GM12878 (cell line): ENCODE measurements around the gene MYCBPAP.

Source experiments
- CTCF ChIP-seq, 3 experiments: IDR thresholded peaks in 2 of 3; conservative IDR thresholded peaks in 1 of 3; 2 replicates each; pipeline ENCODE4 v1.5.1; 2011; ENCODE audit warnings: low read depth in 3 of 3, low read length in 3 of 3, mild to moderate bottlenecking in 3 of 3, control low read depth in 2 of 3, moderate library complexity in 2 of 3, inconsistent platforms in 1 of 3, mixed read lengths in 1 of 3; ENCODE audit not compliant: control insufficient read depth in 2 of 3, insufficient read depth in 1 of 3; ENCODE audit errors: extremely low read depth in 1 of 3
- POLR2A ChIP-seq: IDR thresholded peaks from 2 replicates; pipeline ENCODE4 v1.6.1; 2011; ENCODE audit warnings: low read depth, mild to moderate bottlenecking, low read length
- RAD21 ChIP-seq: IDR thresholded peaks from 2 replicates; pipeline ENCODE4 v1.6.1; 2011; ENCODE audit warnings: mild to moderate bottlenecking, low read depth, low read length, moderate library complexity; ENCODE audit not compliant: insufficient read depth
- SP1 ChIP-seq: IDR thresholded peaks from one replicate; pipeline ENCODE4 v1.6.1; 2011; ENCODE audit warnings: low read depth, low read length
- TAF1 ChIP-seq: IDR thresholded peaks from 2 replicates; pipeline ENCODE4 v1.6.1; 2011; ENCODE audit warnings: mild to moderate bottlenecking, low read depth, low read length, borderline replicate concordance
- ZBTB11 ChIP-seq: fragments of 450-650 bp; formaldehyde crosslinking; IDR thresholded peaks from 2 replicates; pipeline ENCODE4 v1.5.0; 2022; ENCODE audit warnings: mild to moderate bottlenecking, missing genetic modification characterization
- TF ChIP-seq, protein P1 (sequence below): fragments of 450-650 bp; IDR thresholded peaks from 2 replicates; pipeline ENCODE4 v1.6.1; 2016; ENCODE audit warnings: mild to moderate bottlenecking, moderate library complexity, borderline replicate concordance
- TF ChIP-seq, protein P2 (sequence below): IDR thresholded peaks from 2 replicates; pipeline ENCODE4 v1.6.1; 2012; ENCODE audit warnings: low read depth, low read length, improper control_type of control experiment

DNA sequence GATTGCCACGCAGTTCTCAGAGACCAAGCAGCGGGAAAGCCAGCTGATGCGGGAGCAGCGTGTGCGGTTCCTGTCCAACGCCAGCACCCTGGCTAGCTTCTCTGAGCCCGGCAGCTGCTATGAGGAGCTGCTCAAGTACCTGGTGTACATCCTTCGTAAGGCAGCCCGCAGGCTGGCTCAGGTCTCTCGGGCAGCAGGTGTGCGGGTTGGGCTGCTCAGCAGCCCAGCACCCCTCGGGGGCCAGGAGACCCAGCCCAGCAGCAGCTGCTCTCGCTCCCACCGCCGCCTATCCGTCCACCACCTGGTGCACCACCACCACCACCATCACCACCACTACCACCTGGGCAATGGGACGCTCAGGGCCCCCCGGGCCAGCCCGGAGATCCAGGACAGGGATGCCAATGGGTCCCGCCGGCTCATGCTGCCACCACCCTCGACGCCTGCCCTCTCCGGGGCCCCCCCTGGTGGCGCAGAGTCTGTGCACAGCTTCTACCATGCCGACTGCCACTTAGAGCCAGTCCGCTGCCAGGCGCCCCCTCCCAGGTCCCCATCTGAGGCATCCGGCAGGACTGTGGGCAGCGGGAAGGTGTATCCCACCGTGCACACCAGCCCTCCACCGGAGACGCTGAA, 67.5 kb downstream of the MYCBPAP start:
- TF ChIP-seq ZBTB11 (no peak), POLR2A (no peak), SP1 (no peak), RAD21 (no peak), TAF1 (no peak), CTCF (IDR thresholded peaks at IDR 0.05 in 2 of 3, conservative IDR thresholded peaks at IDR 0.05 in 1 of 3; ENCODE audit: control insufficient read depth in 2 of 3, extremely low read depth in 1 of 3, insufficient read depth in 1 of 3, low read depth in 3 of 3, low read length in 3 of 3) (0 out of 6 replicates have a peak, but pooled peaks of 1 of the 3 experiments have one; percentile 10)
- TF ChIP-seq, protein P1, sequence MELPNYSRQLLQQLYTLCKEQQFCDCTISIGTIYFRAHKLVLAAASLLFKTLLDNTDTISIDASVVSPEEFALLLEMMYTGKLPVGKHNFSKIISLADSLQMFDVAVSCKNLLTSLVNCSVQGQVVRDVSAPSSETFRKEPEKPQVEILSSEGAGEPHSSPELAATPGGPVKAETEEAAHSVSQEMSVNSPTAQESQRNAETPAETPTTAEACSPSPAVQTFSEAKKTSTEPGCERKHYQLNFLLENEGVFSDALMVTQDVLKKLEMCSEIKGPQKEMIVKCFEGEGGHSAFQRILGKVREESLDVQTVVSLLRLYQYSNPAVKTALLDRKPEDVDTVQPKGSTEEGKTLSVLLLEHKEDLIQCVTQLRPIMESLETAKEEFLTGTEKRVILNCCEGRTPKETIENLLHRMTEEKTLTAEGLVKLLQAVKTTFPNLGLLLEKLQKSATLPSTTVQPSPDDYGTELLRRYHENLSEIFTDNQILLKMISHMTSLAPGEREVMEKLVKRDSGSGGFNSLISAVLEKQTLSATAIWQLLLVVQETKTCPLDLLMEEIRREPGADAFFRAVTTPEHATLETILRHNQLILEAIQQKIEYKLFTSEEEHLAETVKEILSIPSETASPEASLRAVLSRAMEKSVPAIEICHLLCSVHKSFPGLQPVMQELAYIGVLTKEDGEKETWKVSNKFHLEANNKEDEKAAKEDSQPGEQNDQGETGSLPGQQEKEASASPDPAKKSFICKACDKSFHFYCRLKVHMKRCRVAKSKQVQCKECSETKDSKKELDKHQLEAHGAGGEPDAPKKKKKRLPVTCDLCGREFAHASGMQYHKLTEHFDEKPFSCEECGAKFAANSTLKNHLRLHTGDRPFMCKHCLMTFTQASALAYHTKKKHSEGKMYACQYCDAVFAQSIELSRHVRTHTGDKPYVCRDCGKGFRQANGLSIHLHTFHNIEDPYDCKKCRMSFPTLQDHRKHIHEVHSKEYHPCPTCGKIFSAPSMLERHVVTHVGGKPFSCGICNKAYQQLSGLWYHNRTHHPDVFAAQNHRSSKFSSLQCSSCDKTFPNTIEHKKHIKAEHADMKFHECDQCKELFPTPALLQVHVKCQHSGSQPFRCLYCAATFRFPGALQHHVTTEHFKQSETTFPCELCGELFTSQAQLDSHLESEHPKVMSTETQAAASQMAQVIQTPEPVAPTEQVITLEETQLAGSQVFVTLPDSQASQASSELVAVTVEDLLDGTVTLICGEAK, result no peak
- TF ChIP-seq, protein P2, sequence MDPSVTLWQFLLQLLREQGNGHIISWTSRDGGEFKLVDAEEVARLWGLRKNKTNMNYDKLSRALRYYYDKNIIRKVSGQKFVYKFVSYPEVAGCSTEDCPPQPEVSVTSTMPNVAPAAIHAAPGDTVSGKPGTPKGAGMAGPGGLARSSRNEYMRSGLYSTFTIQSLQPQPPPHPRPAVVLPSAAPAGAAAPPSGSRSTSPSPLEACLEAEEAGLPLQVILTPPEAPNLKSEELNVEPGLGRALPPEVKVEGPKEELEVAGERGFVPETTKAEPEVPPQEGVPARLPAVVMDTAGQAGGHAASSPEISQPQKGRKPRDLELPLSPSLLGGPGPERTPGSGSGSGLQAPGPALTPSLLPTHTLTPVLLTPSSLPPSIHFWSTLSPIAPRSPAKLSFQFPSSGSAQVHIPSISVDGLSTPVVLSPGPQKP, result no peak
